Measurements from ENCODE around the gene CHP2.

The CHP2 gene

DNA sequence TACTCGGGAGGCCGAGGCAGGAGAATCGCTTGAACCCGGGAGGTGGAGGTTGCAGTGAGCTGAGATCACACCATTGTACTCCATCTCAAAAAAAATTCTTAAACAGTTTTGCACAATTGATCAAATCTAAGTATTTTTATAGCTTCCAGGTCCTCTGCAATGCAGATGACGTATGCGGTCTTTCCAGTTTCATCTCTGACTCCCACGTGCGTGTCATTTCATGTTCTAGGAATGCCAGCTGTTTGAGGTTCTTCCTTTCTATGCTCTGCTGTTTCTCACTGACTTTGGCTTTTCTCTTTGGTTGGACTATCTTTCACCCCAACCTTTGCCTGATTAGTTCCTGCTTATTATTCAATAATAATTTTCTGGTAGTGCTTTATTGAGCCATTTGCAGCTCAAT is 16.2 kb downstream of the CHP2 start:
- Histone ChIP-seq H3K36me3 (ENCODE audit: control insufficient read depth in 2 of 2, insufficient read depth in 1 of 2, low read length in 2 of 2) (no peaks in the 10 kb centered on the region), H3K27ac (ENCODE audit: extremely low read depth, low read depth, low read length) (no peak overlapping the region), H3K4me3 (ENCODE audit: low read depth, low read length) (no peak overlapping the region), H3K4me1 (ENCODE audit: control insufficient read depth, insufficient read depth, low read length) (no peaks in the 10 kb centered on the region), H3K9me3 (ENCODE audit: control insufficient read depth, insufficient read depth, low read depth, low read length) (no peaks in the 10 kb centered on the region)
- ChIA-PET CTCF (no interaction called here), POLR2A (no interaction called here)
- TF ChIP-seq HIC1 (tag by site-specific recombination; IDR thresholded peaks at IDR 0.05) (no peak), ZNF366 (tag by site-specific recombination; conservative IDR thresholded peaks at IDR 0.05) (no peak), YY2 (tag by site-specific recombination; IDR thresholded peaks at IDR 0.05) (no peak), ZNF292 (tag by site-specific recombination; IDR thresholded peaks at IDR 0.05; ENCODE audit: borderline replicate concordance, low read depth) (no peak), ZNF76 (tag by site-specific recombination; IDR thresholded peaks at IDR 0.05; ENCODE audit: borderline replicate concordance, low read depth) (no peak), GLIS1 (tag by site-specific recombination; IDR thresholded peaks at IDR 0.05) (no peak), ZNF175 (tag by site-specific recombination; IDR thresholded peaks at IDR 0.05) (no peak), ZNF473 (tag by site-specific recombination; IDR thresholded peaks at IDR 0.05) (no peak), ZNF423 (tag by site-specific recombination; IDR thresholded peaks at IDR 0.05) (no peak), GLI4 (tag by site-specific recombination; IDR thresholded peaks at IDR 0.05) (no peak)

DNA sequence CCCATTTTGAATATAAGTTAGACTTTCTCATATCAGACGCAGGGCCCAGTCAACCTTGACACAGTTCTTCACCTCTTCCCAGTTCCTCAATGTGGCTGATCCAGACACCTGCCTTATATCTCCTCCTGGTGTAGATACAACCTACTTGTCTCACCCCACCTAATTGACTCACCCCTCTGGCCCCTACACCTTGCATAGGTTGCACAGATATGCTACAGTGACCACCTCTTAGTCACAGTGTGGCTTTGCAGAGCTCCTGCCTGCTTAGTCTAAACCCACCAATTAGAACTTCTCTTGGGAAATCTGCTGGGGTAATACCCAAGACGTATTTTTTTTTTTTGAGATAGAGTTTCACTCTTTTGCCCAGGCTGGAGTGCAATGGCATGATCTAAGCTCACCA is 16.8 kb downstream of the CHP2 start:
- Histone ChIP-seq H3K36me3 (ENCODE audit: control insufficient read depth in 2 of 2, insufficient read depth in 1 of 2, low read length in 2 of 2) (no peaks in the 10 kb centered on the region), H3K4me3 (ENCODE audit: low read depth, low read length) (no peak overlapping the region), H3K9me3 (ENCODE audit: control insufficient read depth, insufficient read depth, low read depth, low read length) (no peaks in the 10 kb centered on the region), H3K27ac (ENCODE audit: extremely low read depth, low read depth, low read length) (no peak overlapping the region), H3K4me1 (ENCODE audit: control insufficient read depth, insufficient read depth, low read length) (no peaks in the 10 kb centered on the region)
- ChIA-PET POLR2A (no interaction called here), CTCF (interaction anchor here (0.5 kb wide), 1 partner anchor 209 kb away, joined by 3 read pairs; no protein-coding TSS in a partner anchor)
- TF ChIP-seq ZNF24 (tag by site-specific recombination; IDR thresholded peaks at IDR 0.05) (no peak), ZBTB7A (tag by site-specific recombination; IDR thresholded peaks at IDR 0.05; ENCODE audit: low read depth) (no peak), ZNF48 (tag by site-specific recombination; IDR thresholded peaks at IDR 0.05) (no peak), SCRT1 (tag by site-specific recombination; IDR thresholded peaks at IDR 0.05; ENCODE audit: borderline replicate concordance) (no peak), ZNF747 (tag by site-specific recombination; IDR thresholded peaks at IDR 0.05) (no peak), ZNF404 (tag by site-specific recombination; IDR thresholded peaks at IDR 0.05) (no peak), ZSCAN4 (tag by site-specific recombination; IDR thresholded peaks at IDR 0.05) (no peak), ZNF274 (IDR thresholded peaks at IDR 0.05; ENCODE audit: low read length) (no peak), ZNF274 (tag by site-specific recombination; IDR thresholded peaks at IDR 0.05; ENCODE audit: borderline replicate concordance) (no peak), ZNF776 (tag by site-specific recombination; IDR thresholded peaks at IDR 0.05; ENCODE audit: borderline replicate concordance) (no peak), ZSCAN30 (tag by site-specific recombination; IDR thresholded peaks at IDR 0.05) (no peak), ZNF660 (tag by site-specific recombination; IDR thresholded peaks at IDR 0.05) (no peak), ZNF629 (tag by site-specific recombination; IDR thresholded peaks at IDR 0.05) (no peak), GFI1B (tag by site-specific recombination; IDR thresholded peaks at IDR 0.05) (no peak), ZBTB48 (tag by site-specific recombination; IDR thresholded peaks at IDR 0.05) (no peak), SALL2 (tag by site-specific recombination; IDR thresholded peaks at IDR 0.05; ENCODE audit: borderline replicate concordance) (no peak), ZNF518A (tag by site-specific recombination; conservative IDR thresholded peaks at IDR 0.05; ENCODE audit: low read depth) (no peak), ZNF449 (tag by site-specific recombination; IDR thresholded peaks at IDR 0.05) (no peak)

All from HEK293 (cell line).